NCI-H2029 (cell line): ENCODE measurements around the gene WIPF3.

Experiments used
- DNase-seq: peaks from one replicate; lab custom pipeline; 2025; lab: John Stamatoyannopoulos, UW

Gene WIPF3

GRCh38 chr7:29806208-29806994 lies at the start of gene WIPF3:
Gene WIPF3 (plus strand): TSS chr7:29806508. CDS start chr7:29834725, 28,217 bp downstream.
- DNase-seq: no peak

- DNase-seq: no peak
Observed at GRCh38 chr7:29763266-29763665, 43.0 kb upstream of the WIPF3 start.

- no peak for DNase-seq
Observed at GRCh38 chr7:29764227-29764626, 42.1 kb upstream of the WIPF3 start.

- no peak for DNase-seq
Observed at GRCh38 chr7:29765490-29765889, 40.8 kb upstream of the WIPF3 start.

- no peak for DNase-seq
Observed at GRCh38 chr7:29770371-29770770, 35.9 kb upstream of the WIPF3 start.

- DNase-seq: no peak
Observed at GRCh38 chr7:29771081-29771816, 35.1 kb upstream of the WIPF3 start.

- no peak for DNase-seq
Observed at GRCh38 chr7:29779017-29779416, 27.3 kb upstream of the WIPF3 start.

GRCh38 chr7:29780346-29780745 lies 26.0 kb upstream of the WIPF3 start:
- no peak for DNase-seq

- no peak for DNase-seq
Observed at GRCh38 chr7:29783671-29784070, 22.6 kb upstream of the WIPF3 start.

GRCh38 chr7:29793507-29793906 lies 12.8 kb upstream of the WIPF3 start:
- DNase-seq: no peak

GRCh38 chr7:29794959-29795629 lies 11.2 kb upstream of the WIPF3 start:
- no peak for DNase-seq

GRCh38 chr7:29795696-29796580 lies 10.4 kb upstream of the WIPF3 start:
- DNase-seq: no peak

- no peak for DNase-seq
Observed at GRCh38 chr7:29797112-29797944, 9.0 kb upstream of the WIPF3 start.

GRCh38 chr7:29798422-29798821 lies 7.9 kb upstream of the WIPF3 start:
- DNase-seq: no peak

GRCh38 chr7:29801929-29802328 lies 4.4 kb upstream of the WIPF3 start:
- DNase-seq: no peak

GRCh38 chr7:29805031-29805430 lies 1.3 kb upstream of the WIPF3 start:
- DNase-seq: no peak

- DNase-seq: no peak
Observed at GRCh38 chr7:29805886-29806207, 461 bp upstream of the WIPF3 start.

- DNase-seq: no peak
Observed at GRCh38 chr7:29806995-29807841, 910 bp downstream of the WIPF3 start.

- no peak for DNase-seq
Observed at GRCh38 chr7:29808075-29808801, 1.9 kb downstream of the WIPF3 start.
